ENCODE data around the gene AEBP2.

Gene AEBP2

DNA sequence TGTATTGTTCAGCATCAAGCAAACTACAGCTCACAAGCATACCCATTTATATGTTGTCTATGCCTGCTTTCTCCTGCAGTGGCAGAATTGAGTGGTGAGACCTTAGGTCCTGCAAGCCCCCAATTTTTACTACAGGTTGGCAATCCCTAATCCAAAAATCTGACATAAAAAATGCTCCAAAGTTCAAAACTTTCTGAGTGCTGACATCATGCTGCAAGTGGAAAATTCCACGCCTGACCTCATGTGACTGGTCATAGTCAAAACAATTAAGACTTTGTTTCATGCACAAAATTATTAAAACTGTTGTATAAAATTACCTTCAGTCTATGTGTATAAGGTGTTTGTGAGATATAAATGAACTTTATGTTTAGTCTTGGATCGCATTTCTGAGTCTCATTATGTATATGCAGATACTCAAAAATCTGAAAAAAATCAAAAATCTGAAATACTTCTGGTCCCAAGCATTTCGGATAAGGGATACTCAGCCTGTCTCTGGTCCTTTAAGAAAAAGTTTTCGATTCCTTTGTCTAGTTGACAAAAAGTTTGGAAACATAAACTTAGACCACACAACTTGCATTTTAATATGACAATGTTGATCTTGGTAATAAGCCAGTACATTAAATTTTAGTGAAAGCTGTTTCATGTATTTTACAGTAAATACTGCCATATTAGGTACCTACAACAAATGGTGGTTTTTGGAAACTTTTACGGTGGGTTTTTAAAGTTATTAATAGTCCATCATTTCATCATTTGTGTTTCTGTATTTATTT lies 81.5 kb downstream of the AEBP2 start:
- TF ChIP-seq TAF1 (IDR thresholded peaks at IDR 0.05; ENCODE audit: borderline replicate concordance, insufficient read depth, low read length), result no peak
- TF ChIP-seq, protein P1, sequence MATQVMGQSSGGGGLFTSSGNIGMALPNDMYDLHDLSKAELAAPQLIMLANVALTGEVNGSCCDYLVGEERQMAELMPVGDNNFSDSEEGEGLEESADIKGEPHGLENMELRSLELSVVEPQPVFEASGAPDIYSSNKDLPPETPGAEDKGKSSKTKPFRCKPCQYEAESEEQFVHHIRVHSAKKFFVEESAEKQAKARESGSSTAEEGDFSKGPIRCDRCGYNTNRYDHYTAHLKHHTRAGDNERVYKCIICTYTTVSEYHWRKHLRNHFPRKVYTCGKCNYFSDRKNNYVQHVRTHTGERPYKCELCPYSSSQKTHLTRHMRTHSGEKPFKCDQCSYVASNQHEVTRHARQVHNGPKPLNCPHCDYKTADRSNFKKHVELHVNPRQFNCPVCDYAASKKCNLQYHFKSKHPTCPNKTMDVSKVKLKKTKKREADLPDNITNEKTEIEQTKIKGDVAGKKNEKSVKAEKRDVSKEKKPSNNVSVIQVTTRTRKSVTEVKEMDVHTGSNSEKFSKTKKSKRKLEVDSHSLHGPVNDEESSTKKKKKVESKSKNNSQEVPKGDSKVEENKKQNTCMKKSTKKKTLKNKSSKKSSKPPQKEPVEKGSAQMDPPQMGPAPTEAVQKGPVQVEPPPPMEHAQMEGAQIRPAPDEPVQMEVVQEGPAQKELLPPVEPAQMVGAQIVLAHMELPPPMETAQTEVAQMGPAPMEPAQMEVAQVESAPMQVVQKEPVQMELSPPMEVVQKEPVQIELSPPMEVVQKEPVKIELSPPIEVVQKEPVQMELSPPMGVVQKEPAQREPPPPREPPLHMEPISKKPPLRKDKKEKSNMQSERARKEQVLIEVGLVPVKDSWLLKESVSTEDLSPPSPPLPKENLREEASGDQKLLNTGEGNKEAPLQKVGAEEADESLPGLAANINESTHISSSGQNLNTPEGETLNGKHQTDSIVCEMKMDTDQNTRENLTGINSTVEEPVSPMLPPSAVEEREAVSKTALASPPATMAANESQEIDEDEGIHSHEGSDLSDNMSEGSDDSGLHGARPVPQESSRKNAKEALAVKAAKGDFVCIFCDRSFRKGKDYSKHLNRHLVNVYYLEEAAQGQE (IDR thresholded peaks at IDR 0.05; ENCODE audit: insufficient read depth in 1 of 2, low read depth in 2 of 2, low read length in 2 of 2), result no peak
- no peak for TF ChIP-seq POLR2AphosphoS5 (IDR thresholded peaks at IDR 0.05; ENCODE audit: low read depth, low read length)
- TF ChIP-seq FOXP2 (optimal IDR thresholded peaks at IDR 0.05; ENCODE audit: borderline replicate concordance, extremely low read depth, extremely low read length, insufficient read depth), result no peak
- TF ChIP-seq SIN3A (IDR thresholded peaks at IDR 0.05; ENCODE audit: borderline replicate concordance, insufficient read depth, low read length), result no peak

DNA sequence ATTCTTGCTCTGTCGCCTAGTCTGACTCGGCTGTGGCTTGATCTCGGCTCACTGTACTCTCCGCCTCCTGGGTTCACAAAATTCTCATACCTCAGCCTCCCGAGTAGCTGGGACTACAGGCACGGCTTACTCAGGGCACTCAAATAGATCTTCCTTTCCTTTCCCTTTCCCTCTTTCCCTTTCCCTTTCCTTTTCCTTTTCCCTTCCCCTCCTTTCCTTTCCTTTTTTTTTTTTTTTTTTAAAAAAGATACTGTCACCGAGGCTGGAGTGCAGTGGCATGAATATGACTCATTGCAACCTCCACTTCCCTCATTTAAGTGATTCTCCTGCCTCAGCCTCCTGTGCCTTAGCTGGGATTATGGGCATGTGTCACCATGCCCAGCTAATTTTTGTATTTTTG lies 86.0 kb downstream of the AEBP2 start:
- TF ChIP-seq FOXP2 (optimal IDR thresholded peaks at IDR 0.05; ENCODE audit: borderline replicate concordance, extremely low read depth, extremely low read length, insufficient read depth) (no peak), SIN3A (IDR thresholded peaks at IDR 0.05; ENCODE audit: borderline replicate concordance, insufficient read depth, low read length) (no peak), POLR2AphosphoS5 (IDR thresholded peaks at IDR 0.05; ENCODE audit: low read depth, low read length) (no peak), TAF1 (IDR thresholded peaks at IDR 0.05; ENCODE audit: borderline replicate concordance, insufficient read depth, low read length) (no peak)
- TF ChIP-seq, protein P1 (IDR thresholded peaks at IDR 0.05; ENCODE audit: insufficient read depth in 1 of 2, low read depth in 2 of 2, low read length in 2 of 2), result no peak

DNA sequence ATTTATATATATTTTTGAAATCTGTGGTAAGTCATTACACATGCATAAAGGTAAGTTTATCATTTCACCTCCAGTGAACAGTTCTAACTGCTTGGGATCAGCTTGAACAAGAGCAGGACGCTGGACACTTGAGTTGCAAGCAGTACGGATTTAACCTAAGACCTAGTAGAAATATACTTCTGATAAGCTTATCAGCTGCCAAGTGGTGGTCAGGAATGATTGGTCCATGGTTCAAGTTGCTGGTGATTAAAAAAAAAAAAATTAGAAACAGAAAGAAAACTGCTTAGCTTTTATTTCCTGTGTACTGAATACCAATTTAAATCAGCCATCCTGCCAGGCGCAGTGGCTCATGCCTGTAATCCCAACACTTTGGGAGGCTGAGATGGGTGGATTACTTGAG lies 88.6 kb downstream of the AEBP2 start:
- no peak for TF ChIP-seq SIN3A (IDR thresholded peaks at IDR 0.05; ENCODE audit: borderline replicate concordance, insufficient read depth, low read length)
- TF ChIP-seq, protein P1 (IDR thresholded peaks at IDR 0.05; ENCODE audit: insufficient read depth in 1 of 2, low read depth in 2 of 2, low read length in 2 of 2), result no peak

DNA sequence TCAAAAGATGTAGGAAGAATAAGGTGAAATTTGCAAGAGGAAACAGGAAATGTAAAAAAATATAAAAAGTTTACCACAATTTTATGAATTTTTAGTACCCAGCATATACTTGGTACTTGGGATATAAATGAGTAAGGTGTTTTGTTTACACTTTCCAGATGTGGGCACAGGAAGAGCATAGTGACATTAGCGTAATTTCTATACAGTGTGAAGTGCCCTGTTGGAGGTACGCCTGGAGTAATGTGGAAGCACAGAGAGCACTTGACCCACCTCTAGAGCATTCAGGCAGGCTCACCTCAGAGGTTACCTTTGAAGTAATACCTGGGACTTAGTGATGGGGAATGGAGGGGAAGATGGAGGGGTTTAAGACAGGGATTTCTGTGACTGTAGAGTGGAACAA lies 89.5 kb downstream of the AEBP2 start:
- TF ChIP-seq, protein P1 (IDR thresholded peaks at IDR 0.05; ENCODE audit: insufficient read depth in 1 of 2, low read depth in 2 of 2, low read length in 2 of 2), result no peak
- no peak for TF ChIP-seq FOXP2 (optimal IDR thresholded peaks at IDR 0.05; ENCODE audit: borderline replicate concordance, extremely low read depth, extremely low read length, insufficient read depth)
- TF ChIP-seq SIN3A (IDR thresholded peaks at IDR 0.05; ENCODE audit: borderline replicate concordance, insufficient read depth, low read length), result no peak
- TF ChIP-seq TAF1 (IDR thresholded peaks at IDR 0.05; ENCODE audit: borderline replicate concordance, insufficient read depth, low read length), result no peak
- no peak for TF ChIP-seq POLR2AphosphoS5 (IDR thresholded peaks at IDR 0.05; ENCODE audit: low read depth, low read length)
